Fibroblast of lung (primary cell): ENCODE measurements around the gene DLGAP1. TPM values are rescaled to one million over a fixed set of nuclear protein-coding genes. Genes with fewer than 3 reads are reported as not detected.

Source experiments
- DNase-seq, 2 donors: peaks; one replicate each; pipeline versions ENCODE4 v3.0.0 to v3.0.0-alpha.2; 2010; ENCODE audit warnings: low read depth in 2 of 2
- H2AFZ ChIP-seq: 2 replicates; pipeline ENCODE4 v1.5.1; 2012; ENCODE audit warnings: low read length, control low read depth, inconsistent platforms
- H3K27ac ChIP-seq: 2 replicates; pipeline ENCODE4 v1.5.1; 2011; ENCODE audit warnings: low read length, control low read depth; ENCODE audit not compliant: insufficient read depth
- H3K27me3 ChIP-seq: 2 replicates; pipeline ENCODE4 v1.5.1; 2011; ENCODE audit warnings: mild to moderate bottlenecking, low read length; ENCODE audit not compliant: control insufficient read depth, insufficient read depth
- H3K36me3 ChIP-seq: 2 replicates; pipeline ENCODE4 v1.5.1; 2011; ENCODE audit warnings: low read length; ENCODE audit not compliant: control insufficient read depth, insufficient read depth
- H3K4me1 ChIP-seq: 2 replicates; pipeline ENCODE4 v1.5.1; 2011; ENCODE audit warnings: low read length; ENCODE audit not compliant: control insufficient read depth, insufficient read depth; ENCODE audit errors: extremely low read depth
- H3K4me2 ChIP-seq: 2 replicates; pipeline ENCODE4 v1.5.1; 2011; ENCODE audit warnings: low read length, control low read depth; ENCODE audit not compliant: insufficient read depth; ENCODE audit errors: extremely low read depth
- H3K4me3 ChIP-seq, 4 experiments: fragments of 200-600 bp in 1 of 4; sonication (generic) in 1 of 4; replicated peaks in 1 of 4; 2 replicates each; pipeline ENCODE4 v1.5.1; 2011 to 2016; ENCODE audit warnings: low read length in 4 of 4, low read depth in 3 of 4, mild to moderate bottlenecking in 3 of 4, control low read depth in 2 of 4, inconsistent platforms in 1 of 4, mixed read lengths in 1 of 4; ENCODE audit not compliant: insufficient read depth in 1 of 4; ENCODE audit errors: control extremely low read depth in 1 of 4
- H3K79me2 ChIP-seq: 2 replicates; pipeline ENCODE4 v1.5.1; 2012; ENCODE audit warnings: mild to moderate bottlenecking, low read length, inconsistent platforms; ENCODE audit not compliant: control insufficient read depth, insufficient read depth
- H3K9ac ChIP-seq: 2 replicates; pipeline ENCODE4 v1.5.1; 2011; ENCODE audit warnings: mild to moderate bottlenecking, low read length, control low read depth; ENCODE audit not compliant: insufficient read depth
- H3K9me3 ChIP-seq: 2 replicates; pipeline ENCODE4 v1.5.1; 2012; ENCODE audit warnings: low read depth, low read length; ENCODE audit not compliant: control insufficient read depth, insufficient read depth
- H4K20me1 ChIP-seq: 2 replicates; pipeline ENCODE4 v1.5.1; 2011; ENCODE audit warnings: low read length; ENCODE audit not compliant: control insufficient read depth, insufficient read depth; ENCODE audit errors: extremely low read depth
- CTCF ChIP-seq, 2 donors: IDR thresholded peaks in 1 of 2; conservative IDR thresholded peaks in 1 of 2; 1 replicate in 1 of 2; 2 replicates in 1 of 2; pipeline ENCODE4 v1.5.1; 2011 to 2012; ENCODE audit warnings: low read length in 2 of 2, control low read depth in 1 of 2, inconsistent platforms in 1 of 2, low read depth in 1 of 2, mild to moderate bottlenecking in 1 of 2
- EZH2 ChIP-seq: IDR thresholded peaks from 2 replicates; pipeline ENCODE4 v1.5.1; 2012; ENCODE audit warnings: low read length, control low read depth, mild to moderate bottlenecking; ENCODE audit errors: missing control alignments
- polyA plus RNA-seq, 2 donors: library from polyadenylated mRNA; depleted of rRNA in 1 of 2; stranded (reverse) in 1 of 2; unstranded in 1 of 2; fragments of >200 nt; gene quantifications; 2 replicates each; pipeline ENCODE4 v1.2.1, GENCODE V29; 2011 to 2012; ENCODE audit warnings: missing spikeins in 1 of 2
- total RNA-seq: library from RNA; depleted of rRNA; stranded (reverse); fragments of >200 nt; gene quantifications from 2 replicates; pipeline ENCODE4 v1.2.1, GENCODE V29; 2014

Gene DLGAP1
- total and polyA plus RNA-seq, 2 donors (not counting 1 experiment from before 2014, with no cell fraction given) = 0.16 to 0.17 TPM

GRCh38 chr18:3916082-3916481 is 539.0 kb downstream of the DLGAP1 start:
- no peaks in the 10 kb centered on the region for H3K9me3 ChIP-seq
- DNase-seq = no peak
- no peaks in the 10 kb centered on the region for H4K20me1 ChIP-seq
- no peak overlapping the region for H3K4me2 ChIP-seq
- H3K27me3 ChIP-seq = peaks cover 3% of the 10 kb centered on the region
- no peaks in the 10 kb centered on the region for H3K36me3 ChIP-seq
- TF ChIP-seq EZH2 (no peak), CTCF (conservative IDR thresholded peaks at IDR 0.05 in 1 of 2, IDR thresholded peaks at IDR 0.05 in 1 of 2; ENCODE audit: low read depth in 1 of 2, low read length in 2 of 2) (no peak)
- H3K27ac ChIP-seq = no peak overlapping the region
- no peak overlapping the region for H3K4me3 ChIP-seq
- H3K9ac ChIP-seq = no peak overlapping the region
- no peaks in the 10 kb centered on the region for H3K79me2 ChIP-seq
- no peak overlapping the region for H2AFZ ChIP-seq
- no peaks in the 10 kb centered on the region for H3K4me1 ChIP-seq

- TF ChIP-seq CTCF (conservative IDR thresholded peaks at IDR 0.05 in 1 of 2, IDR thresholded peaks at IDR 0.05 in 1 of 2; ENCODE audit: low read depth in 1 of 2, low read length in 2 of 2) (no peak), EZH2 (no peak)
- Histone ChIP-seq H3K9ac (no peak overlapping the region), H3K4me1 (no peaks in the 10 kb centered on the region), H3K9me3 (no peaks in the 10 kb centered on the region), H3K4me3 (no peak overlapping the region), H4K20me1 (no peaks in the 10 kb centered on the region), H3K79me2 (no peaks in the 10 kb centered on the region), H3K27ac (no peak overlapping the region), H2AFZ (no peak overlapping the region), H3K36me3 (no peaks in the 10 kb centered on the region), H3K27me3 (peaks cover 3% of the 10 kb centered on the region), H3K4me2 (no peak overlapping the region)
- no peak for DNase-seq
Observed at GRCh38 chr18:3914833-3915610, 540.1 kb downstream of the DLGAP1 start.

- no peaks in the 10 kb centered on the region for H3K79me2 ChIP-seq
- no peak for DNase-seq
- H3K9me3 ChIP-seq = no peaks in the 10 kb centered on the region
- H3K27ac ChIP-seq = no peak overlapping the region
- TF ChIP-seq CTCF (conservative IDR thresholded peaks at IDR 0.05 in 1 of 2, IDR thresholded peaks at IDR 0.05 in 1 of 2; ENCODE audit: low read depth in 1 of 2, low read length in 2 of 2) = no peak
- TF ChIP-seq EZH2 = no peak
- no peak overlapping the region for H3K4me2 ChIP-seq
- H3K36me3 ChIP-seq = no peaks in the 10 kb centered on the region
- H3K4me3 ChIP-seq = no peak overlapping the region
- H4K20me1 ChIP-seq = no peaks in the 10 kb centered on the region
- peaks cover 3% of the 10 kb centered on the region for H3K27me3 ChIP-seq
- H2AFZ ChIP-seq = no peak overlapping the region
- H3K9ac ChIP-seq = no peak overlapping the region
- no peaks in the 10 kb centered on the region for H3K4me1 ChIP-seq
Observed at GRCh38 chr18:3914109-3914508, 541.0 kb downstream of the DLGAP1 start.
